Measurements from ENCODE around the gene SWI5.
"Not testable (repeated sequence)": the region's sequence is repeated elsewhere in the genome, so short reads cannot be mapped to it uniquely, and the experiment has no call there.

GRCh38 chr9:128279088-128280073 lies 3.3 kb downstream of the SWI5 start:
- not testable (repeated sequence) for TF ChIP-seq POLR2AphosphoS5 (IDR thresholded peaks at IDR 0.05; ENCODE audit: low read depth, low read length); POLR2A (IDR thresholded peaks at IDR 0.05; ENCODE audit: low read depth, low read length); TAF1 (IDR thresholded peaks at IDR 0.05; ENCODE audit: borderline replicate concordance, low read depth, low read length)
